HL-60 (cell line): Measurements from ENCODE around the gene EBNA1BP2.

ENCODE experiments used
- DNase-seq, 2 experiments: peaks; one replicate each; pipeline ENCODE4 v3.0.0-alpha.2; 2010 to 2020; ENCODE audit warnings: low read depth in 1 of 2, low spot score in 1 of 2
- H3K27ac ChIP-seq: fragments of 250-450 bp; sonication (Bioruptor Pico); replicated peaks from 2 replicates; pipeline ENCODE4 v1.5.1; 2020; ENCODE audit warnings: mild to moderate bottlenecking, moderate library complexity
- H3K27me3 ChIP-seq: fragments of 250-450 bp; sonication (Bioruptor Pico); 2 replicates; pipeline ENCODE4 v1.5.1; 2021; ENCODE audit warnings: mild to moderate bottlenecking, moderate library complexity; ENCODE audit not compliant: insufficient read depth, poor library complexity, severe bottlenecking
- H3K4me3 ChIP-seq: replicated peaks from 2 replicates; pipeline ENCODE4 v1.5.1; 2011; ENCODE audit warnings: mild to moderate bottlenecking, control low read depth, low read length; ENCODE audit not compliant: insufficient read depth
- CTCF ChIP-seq: IDR thresholded peaks from one replicate; pipeline ENCODE4 v1.5.1; 2011; ENCODE audit warnings: low read length, control low read depth, inconsistent platforms; ENCODE audit not compliant: insufficient read depth
- GABPA ChIP-seq: IDR thresholded peaks from 2 replicates; pipeline ENCODE4 v1.6.1; 2012; ENCODE audit warnings: low read depth
- POLR2AphosphoS5 ChIP-seq: IDR thresholded peaks from 2 replicates; pipeline ENCODE4 v1.6.1; 2012; ENCODE audit warnings: low read depth
- REST ChIP-seq: IDR thresholded peaks from 2 replicates; pipeline ENCODE4 v1.6.1; 2012; ENCODE audit warnings: low read depth; ENCODE audit not compliant: insufficient replicate concordance
- SPI1 ChIP-seq: IDR thresholded peaks from 2 replicates; pipeline ENCODE4 v1.6.1; 2012; ENCODE audit warnings: low read depth, mild to moderate bottlenecking, borderline replicate concordance

EBNA1BP2 gene

DNA sequence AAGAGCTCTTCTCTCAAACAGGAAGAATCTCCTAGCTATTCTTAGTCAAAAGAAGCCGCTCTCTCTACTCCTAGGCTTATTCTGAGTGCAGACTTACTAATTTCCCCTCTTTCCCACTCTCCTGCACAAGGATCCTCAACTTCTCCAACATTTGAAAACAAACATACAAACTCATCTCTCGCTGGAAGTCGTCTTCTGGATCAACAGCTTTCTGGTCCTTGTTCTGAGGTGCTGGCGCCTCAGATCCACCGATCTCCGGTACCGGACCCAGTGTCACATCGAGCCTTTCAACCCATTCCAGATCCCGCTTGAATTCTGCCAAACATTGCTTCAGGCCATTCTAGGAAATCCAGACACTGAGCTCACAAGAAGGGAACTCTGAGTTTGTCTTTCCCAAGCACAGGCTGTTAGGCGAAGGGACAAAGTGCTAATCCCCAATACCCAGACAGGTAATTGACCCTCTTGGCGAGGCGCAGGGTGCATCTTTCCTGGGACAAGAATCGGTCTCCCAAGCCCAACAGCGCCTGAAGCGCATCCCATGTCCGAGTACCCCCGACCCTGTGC lies 696 bp downstream of the EBNA1BP2 start:
- TF ChIP-seq GABPA (no peak), SPI1 (no peak), REST (no peak), POLR2AphosphoS5 (no peak), CTCF (no peak)
- DNase-seq: no peak
- H3K4me3 ChIP-seq: peak overlapping the region; percentile 98
- H3K27ac ChIP-seq: peak overlapping the region; percentile 69
- no peaks in the 10 kb centered on the region for H3K27me3 ChIP-seq

DNA sequence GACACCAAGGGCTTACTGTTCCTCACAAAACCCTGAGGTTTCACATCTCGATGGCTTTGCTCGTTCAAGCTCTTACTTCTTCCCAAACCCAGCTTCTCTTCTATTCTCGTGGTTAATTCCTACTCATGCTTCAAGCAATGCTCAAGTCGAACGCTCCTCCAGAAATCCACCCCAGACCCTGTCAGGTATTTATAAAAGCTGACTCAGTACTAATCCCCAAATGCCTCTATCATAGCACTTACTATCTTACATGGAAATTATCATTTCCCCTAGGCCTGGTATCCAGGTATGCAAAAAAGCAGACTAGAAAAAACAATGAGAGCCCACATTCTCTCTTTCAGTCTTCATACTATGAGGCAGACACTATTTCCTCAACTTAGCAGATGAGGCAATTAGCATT lies 6.3 kb downstream of the EBNA1BP2 start:
- H3K27me3 ChIP-seq: no peaks in the 10 kb centered on the region
- DNase-seq: no peak
- H3K4me3 ChIP-seq: no peak overlapping the region
- H3K27ac ChIP-seq: no peak overlapping the region
- TF ChIP-seq REST: no peak
- no peak for TF ChIP-seq SPI1
- no peak for TF ChIP-seq CTCF
- TF ChIP-seq POLR2AphosphoS5: no peak

DNA sequence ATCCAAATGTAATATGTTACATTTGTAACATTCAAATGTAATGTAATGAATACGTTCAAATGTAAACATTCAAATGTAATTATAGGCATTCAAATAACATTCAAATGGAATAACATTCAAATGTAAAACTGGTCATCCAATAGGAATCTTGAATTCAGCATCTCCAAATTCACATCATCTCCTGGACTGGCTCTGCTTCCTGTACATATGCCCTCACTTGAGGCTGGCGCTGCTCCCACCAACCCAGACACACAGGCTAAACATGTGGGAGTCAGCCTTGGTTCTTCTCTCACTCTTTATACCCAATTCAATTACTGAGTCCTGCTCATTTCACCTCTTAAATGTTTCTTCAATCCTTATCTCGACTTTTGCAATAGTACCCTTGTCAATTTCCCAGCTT lies 6.9 kb downstream of the EBNA1BP2 start:
- H3K27ac ChIP-seq: no peak overlapping the region
- no peaks in the 10 kb centered on the region for H3K27me3 ChIP-seq
- no peak for TF ChIP-seq POLR2AphosphoS5
- no peak for TF ChIP-seq GABPA
- no peak for TF ChIP-seq CTCF
- TF ChIP-seq SPI1: no peak
- TF ChIP-seq REST: no peak
- no peak for DNase-seq
- no peak overlapping the region for H3K4me3 ChIP-seq
